Neural cell (in vitro differentiated cells): ENCODE measurements around the gene PRKAR1B. TPM values are rescaled to one million over a fixed set of nuclear protein-coding genes. Genes with fewer than 3 reads are reported as not detected.

ENCODE experiments used
- H2AFZ ChIP-seq: fragments of 200-600, 300-800 bp; sonication (generic), shearing (Covaris generic); 2 replicates; pipeline ENCODE4 v1.6.0; 2014; ENCODE audit warnings: low read depth, mild to moderate bottlenecking, antibody characterized with exemption, low read length, moderate library complexity
- H3F3A ChIP-seq: fragments of 200-600 bp; shearing (Covaris generic); 2 replicates; pipeline ENCODE4 v1.6.1; 2016; ENCODE audit warnings: mild to moderate bottlenecking, moderate library complexity, mixed read lengths, antibody characterized with exemption, low read length; ENCODE audit not compliant: insufficient read depth, poor library complexity, severe bottlenecking
- H3K27ac ChIP-seq: fragments of 200-600, 300-800 bp; sonication (generic), shearing (Covaris generic); 2 replicates; pipeline ENCODE4 v1.5.1; 2014; ENCODE audit warnings: mild to moderate bottlenecking, low read length, moderate library complexity
- H3K27me3 ChIP-seq: fragments of 300-800, 200-600 bp; sonication (generic), shearing (Covaris generic); 2 replicates; pipeline ENCODE4 v1.6.0; 2014; ENCODE audit warnings: mild to moderate bottlenecking, low read depth, low read length, moderate library complexity; ENCODE audit not compliant: insufficient read depth
- H3K36me3 ChIP-seq: fragments of 300-800, 200-600 bp; sonication (generic), shearing (Covaris generic); 2 replicates; pipeline ENCODE4 v1.5.1; 2014; ENCODE audit warnings: mild to moderate bottlenecking, antibody characterized with exemption, low read length, moderate library complexity; ENCODE audit not compliant: insufficient read depth
- H3K4me2 ChIP-seq: fragments of 300-800, 200-600 bp; sonication (generic), shearing (Covaris generic); 2 replicates; pipeline ENCODE4 v1.6.0; 2014; ENCODE audit warnings: mild to moderate bottlenecking, low read length
- H3K4me3 ChIP-seq: fragments of 300-800, 200-600 bp; sonication (generic), shearing (Covaris generic); 2 replicates; pipeline ENCODE4 v1.5.1; 2014; ENCODE audit warnings: mild to moderate bottlenecking, low read length, moderate library complexity
- H3K79me2 ChIP-seq: fragments of 200-600 bp; shearing (Covaris generic); replicated peaks from 2 replicates; pipeline ENCODE4 v1.6.0; 2014; ENCODE audit warnings: mild to moderate bottlenecking, low read length, moderate library complexity; ENCODE audit not compliant: insufficient read depth
- H3K9ac ChIP-seq: fragments of 300-800, 200-600 bp; sonication (generic), shearing (Covaris generic); 2 replicates; pipeline ENCODE4 v1.6.1; 2016; ENCODE audit warnings: mild to moderate bottlenecking, low read length, mixed read lengths
- H3K9me2 ChIP-seq: fragments of 200-600 bp; shearing (Covaris generic); 2 replicates; pipeline ENCODE4 v1.6.1; 2016; ENCODE audit warnings: mild to moderate bottlenecking, low read length, mixed read lengths; ENCODE audit not compliant: insufficient read depth
- H3K9me3 ChIP-seq: fragments of 200-600, 300-800 bp; sonication (generic), shearing (Covaris generic); 2 replicates; pipeline ENCODE4 v1.6.1; 2016; ENCODE audit warnings: mild to moderate bottlenecking, mixed run types, low read length, moderate library complexity, mixed read lengths
- H4K20me1 ChIP-seq: fragments of 200-600 bp; shearing (Covaris generic); 2 replicates; pipeline ENCODE4 v1.6.1; 2016; ENCODE audit warnings: mild to moderate bottlenecking, mixed run types; ENCODE audit not compliant: insufficient read depth
- EP300 ChIP-seq: fragments of 450-650 bp; conservative IDR thresholded peaks from 2 replicates; pipeline ENCODE4 v1.6.1; 2014; ENCODE audit warnings: antibody characterized with exemption, mild to moderate bottlenecking, moderate library complexity; ENCODE audit not compliant: poor library complexity, severe bottlenecking
- EZH2 ChIP-seq: fragments of 200-600, 300-800 bp; shearing (Covaris generic), sonication (generic); IDR thresholded peaks from 2 replicates; pipeline ENCODE4 v1.6.1; 2014; ENCODE audit warnings: antibody characterized with exemption, low read length, borderline replicate concordance, mild to moderate bottlenecking; ENCODE audit not compliant: insufficient read depth, poor library complexity, severe bottlenecking
- MXI1 ChIP-seq: fragments of 450-650 bp; conservative IDR thresholded peaks from 2 replicates; pipeline ENCODE4 v1.6.1; 2014; ENCODE audit warnings: antibody characterized with exemption, mild to moderate bottlenecking; ENCODE audit not compliant: poor library complexity, severe bottlenecking
- POLR2AphosphoS5 ChIP-seq: IDR thresholded peaks from 2 replicates; pipeline ENCODE4 v1.6.1; 2012
- RAD21 ChIP-seq: fragments of 450-650 bp; conservative IDR thresholded peaks from 2 replicates; pipeline ENCODE4 v1.6.1; 2014; ENCODE audit warnings: antibody characterized with exemption, mild to moderate bottlenecking, moderate library complexity
- SMC3 ChIP-seq: fragments of 450-650 bp; conservative IDR thresholded peaks from 2 replicates; pipeline ENCODE4 v1.6.1; 2014; ENCODE audit warnings: antibody characterized with exemption, mild to moderate bottlenecking, moderate library complexity; ENCODE audit not compliant: poor library complexity
- TAF1 ChIP-seq: IDR thresholded peaks from 2 replicates; pipeline ENCODE4 v1.6.1; 2012; ENCODE audit warnings: low read depth
- polyA plus RNA-seq: library from polyadenylated mRNA; depleted of rRNA; stranded (reverse); fragments of >200 nt; gene quantifications from 2 replicates; pipeline ENCODE4 v1.2.3, GENCODE V29; 2014
- TF ChIP-seq, protein P1 (sequence below): fragments of 450-650 bp; IDR thresholded peaks from 2 replicates; pipeline ENCODE4 v1.5.1; 2014; ENCODE audit warnings: antibody characterized with exemption, mild to moderate bottlenecking, moderate library complexity; ENCODE audit not compliant: poor library complexity, severe bottlenecking

Gene PRKAR1B
- polyA plus RNA-seq, 1 donor from 2014 or later = 38.6 TPM

DNA sequence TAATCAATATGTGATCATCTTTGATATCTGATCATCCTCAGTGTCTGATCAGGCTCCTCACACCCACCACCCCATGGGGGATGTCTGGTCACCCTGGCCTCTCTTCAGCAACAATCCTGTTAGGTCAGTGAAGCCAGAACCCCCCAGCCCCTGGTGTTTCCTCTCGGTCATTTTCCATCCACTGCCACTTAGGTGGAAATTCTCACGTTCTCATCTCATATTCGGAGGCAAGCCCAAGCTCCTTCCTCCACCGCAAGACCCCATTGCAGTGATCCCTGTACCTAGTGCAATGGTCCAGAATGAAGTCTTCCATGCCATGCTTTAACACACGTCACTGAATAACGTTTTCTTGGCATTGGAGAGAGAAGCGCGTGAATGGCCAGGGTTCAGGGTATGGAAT lies 103.6 kb downstream of the PRKAR1B start (continued):
- TF ChIP-seq, protein P1, sequence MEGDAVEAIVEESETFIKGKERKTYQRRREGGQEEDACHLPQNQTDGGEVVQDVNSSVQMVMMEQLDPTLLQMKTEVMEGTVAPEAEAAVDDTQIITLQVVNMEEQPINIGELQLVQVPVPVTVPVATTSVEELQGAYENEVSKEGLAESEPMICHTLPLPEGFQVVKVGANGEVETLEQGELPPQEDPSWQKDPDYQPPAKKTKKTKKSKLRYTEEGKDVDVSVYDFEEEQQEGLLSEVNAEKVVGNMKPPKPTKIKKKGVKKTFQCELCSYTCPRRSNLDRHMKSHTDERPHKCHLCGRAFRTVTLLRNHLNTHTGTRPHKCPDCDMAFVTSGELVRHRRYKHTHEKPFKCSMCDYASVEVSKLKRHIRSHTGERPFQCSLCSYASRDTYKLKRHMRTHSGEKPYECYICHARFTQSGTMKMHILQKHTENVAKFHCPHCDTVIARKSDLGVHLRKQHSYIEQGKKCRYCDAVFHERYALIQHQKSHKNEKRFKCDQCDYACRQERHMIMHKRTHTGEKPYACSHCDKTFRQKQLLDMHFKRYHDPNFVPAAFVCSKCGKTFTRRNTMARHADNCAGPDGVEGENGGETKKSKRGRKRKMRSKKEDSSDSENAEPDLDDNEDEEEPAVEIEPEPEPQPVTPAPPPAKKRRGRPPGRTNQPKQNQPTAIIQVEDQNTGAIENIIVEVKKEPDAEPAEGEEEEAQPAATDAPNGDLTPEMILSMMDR = no peak

DNA sequence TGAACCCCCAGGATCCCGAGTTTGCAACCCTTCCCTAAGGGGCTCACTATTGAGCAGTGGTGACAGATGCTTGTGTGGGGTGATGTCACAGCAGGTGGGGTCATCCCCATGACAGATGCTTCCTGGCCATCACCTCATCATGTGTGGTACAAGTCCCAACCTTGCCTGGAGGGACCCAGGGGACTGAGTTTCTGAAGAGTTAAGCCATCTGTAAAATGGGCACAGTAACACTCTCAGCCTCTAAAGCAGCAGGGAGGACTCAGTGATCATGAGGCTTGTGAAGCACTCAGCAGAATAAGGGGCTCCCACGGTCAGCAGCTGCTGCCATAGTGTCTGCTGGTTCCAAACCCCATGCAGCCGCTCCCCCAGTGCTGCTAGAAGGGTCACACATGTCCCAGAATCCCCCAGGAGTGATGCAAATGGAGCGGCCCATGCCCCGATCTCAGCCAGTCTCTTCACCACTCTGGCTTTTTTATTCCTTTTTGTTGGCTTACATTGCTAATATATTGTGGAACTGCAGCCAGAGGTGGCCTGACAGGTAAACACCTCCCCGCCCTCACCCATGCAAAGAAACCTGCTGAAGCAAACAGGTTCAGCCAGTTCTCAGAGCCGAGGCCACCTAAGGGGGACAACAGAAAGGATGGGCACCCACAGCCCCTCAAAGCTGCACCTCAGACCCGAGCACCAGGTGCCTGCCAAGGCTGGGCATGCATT lies 105.4 kb downstream of the PRKAR1B start:
- Histone ChIP-seq H3K9ac (no peak overlapping the region), H3K36me3 (no peaks in the 10 kb centered on the region), H2AFZ (no peak overlapping the region), H3K4me3 (no peak overlapping the region), H3K9me2 (no peaks in the 10 kb centered on the region), H3K27me3 (no peaks in the 10 kb centered on the region), H3K4me2 (no peak overlapping the region), H4K20me1 (no peaks in the 10 kb centered on the region), H3K27ac (no peak overlapping the region), H3K79me2 (no peaks in the 10 kb centered on the region), H3F3A (no peaks in the 10 kb centered on the region), H3K9me3 (peaks cover 22% of the 10 kb centered on the region)
- no peak for TF ChIP-seq MXI1
- no peak for TF ChIP-seq POLR2AphosphoS5
- no peak for TF ChIP-seq EP300
- TF ChIP-seq, protein P1 = no peak
- no peak for TF ChIP-seq RAD21
- no peak for TF ChIP-seq TAF1
- no peak for TF ChIP-seq EZH2

DNA sequence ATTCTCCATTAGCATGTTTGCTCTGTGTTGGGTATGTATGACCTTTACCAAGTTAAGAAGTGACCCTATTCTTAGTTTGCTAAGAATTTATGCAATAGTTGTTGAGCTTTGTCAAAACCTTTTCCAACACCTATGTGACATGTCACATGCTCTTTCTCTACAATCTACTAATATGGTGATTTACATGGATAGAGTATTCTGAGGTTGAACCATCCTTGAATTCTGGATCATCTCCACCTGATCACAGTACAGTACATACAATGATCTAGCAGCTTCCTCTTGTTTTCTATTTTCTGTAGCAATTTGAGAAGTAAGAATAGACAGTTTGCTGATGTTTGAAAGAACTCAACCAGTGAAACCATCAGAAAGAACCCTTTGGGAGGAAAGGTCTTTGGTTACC lies 106.2 kb downstream of the PRKAR1B start:
- no peak overlapping the region for H3K9ac ChIP-seq
- TF ChIP-seq RAD21 (no peak), EP300 (no peak), SMC3 (no peak), POLR2AphosphoS5 (no peak), TAF1 (no peak)
- TF ChIP-seq, protein P1 = no peak
- no peaks in the 10 kb centered on the region for H3F3A ChIP-seq
- no peaks in the 10 kb centered on the region for H3K79me2 ChIP-seq
- H4K20me1 ChIP-seq = no peaks in the 10 kb centered on the region
- H3K4me3 ChIP-seq = no peak overlapping the region
- no peak overlapping the region for H2AFZ ChIP-seq
- H3K27me3 ChIP-seq = no peaks in the 10 kb centered on the region
- H3K4me2 ChIP-seq = no peak overlapping the region
- H3K27ac ChIP-seq = no peak overlapping the region
- H3K9me3 ChIP-seq = peaks cover 22% of the 10 kb centered on the region
- H3K36me3 ChIP-seq = no peaks in the 10 kb centered on the region
- no peaks in the 10 kb centered on the region for H3K9me2 ChIP-seq
